Measurements from ENCODE around the gene ONECUT1. TPM values are rescaled to one million over a fixed set of nuclear protein-coding genes. Genes with fewer than 3 reads are reported as not detected.

ONECUT1 gene
- total and polyA plus RNA-seq, 7 donors: 0.36 TPM; not detected in 6

- TF ChIP-seq EP300 (IDR thresholded peaks at IDR 0.05): no peak
- no peak for TF ChIP-seq POLR2A (IDR thresholded peaks at IDR 0.05)
- no peak for TF ChIP-seq CTCF (IDR thresholded peaks at IDR 0.05)
- no peak for TF ChIP-seq POLR2AphosphoS5 (IDR thresholded peaks at IDR 0.05)
- DNase-seq: no peak
- no peaks in the 10 kb centered on the region for H3K9me3 ChIP-seq
- 22 to 49% methylated on average over 44 of the region's 44 CpGs for WGBS, 2 donors
- no peaks in the 10 kb centered on the region for H3K36me3 ChIP-seq
- intact Hi-C loops (cut with DNase I): no loop called here
- H3K4me1 ChIP-seq: peaks cover 0 to 42% (median 40%) of the 10 kb centered on the region in 4 donors
- peaks cover 78 to 100% (median 98%) of the 10 kb centered on the region in 3 donors for H3K27me3 ChIP-seq
- H3K4me3 ChIP-seq: no peak overlapping the region
- no peak overlapping the region for H3K27ac ChIP-seq
These were observed 11.0 kb upstream of the ONECUT1 start for GRCh38 chr15:52800828-52801747.

DNA sequence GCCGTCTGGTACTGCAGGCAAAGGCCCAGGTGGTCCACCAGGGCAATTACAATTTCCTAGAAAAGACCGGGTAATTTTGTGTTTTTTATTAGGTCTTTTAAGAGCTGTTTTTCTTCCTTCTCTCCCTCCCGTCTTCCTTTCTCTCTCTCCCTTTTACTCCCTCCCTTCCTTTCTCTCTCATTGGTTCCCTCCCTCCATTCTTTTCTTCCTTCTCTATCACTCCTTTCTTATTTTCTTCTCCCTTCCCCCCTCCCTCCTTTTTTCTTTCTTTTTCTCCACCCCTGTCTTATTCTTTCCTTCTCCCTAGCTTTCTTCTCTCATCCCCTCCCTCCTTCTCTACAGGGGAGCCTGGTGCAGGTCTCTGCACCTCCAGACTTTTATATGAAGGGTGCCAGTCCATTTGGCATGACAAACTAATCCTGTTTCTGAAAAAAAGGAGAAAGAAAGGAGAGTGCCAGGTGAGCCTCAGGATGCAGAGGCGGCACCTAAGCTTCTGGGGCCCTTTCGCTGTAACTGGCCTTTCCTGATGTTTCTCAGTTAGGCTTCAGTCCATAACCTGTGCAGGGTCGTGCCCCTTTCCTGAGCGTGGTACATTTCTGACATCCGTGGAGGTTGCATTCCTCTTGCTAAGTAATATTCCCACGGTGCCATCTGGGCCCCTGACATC is 9.1 kb upstream of the ONECUT1 start:
- intact Hi-C loops (cut with DNase I): no loop called here
- no peak for DNase-seq
- Histone ChIP-seq H3K4me1 (peaks cover 0 to 27% (median 23%) of the 10 kb centered on the region in 4 donors), H3K27ac (no peak overlapping the region), H3K27me3 (peaks cover 74 to 100% (median 98%) of the 10 kb centered on the region in 3 donors), H3K9me3 (no peaks in the 10 kb centered on the region), H3K36me3 (no peaks in the 10 kb centered on the region), H3K4me3 (no peak overlapping the region)
- 17 to 47% methylated on average over 9 of the region's 9 CpGs for WGBS, 2 donors
- TF ChIP-seq CTCF (IDR thresholded peaks at IDR 0.05) (no peak), EP300 (IDR thresholded peaks at IDR 0.05) (no peak), POLR2A (IDR thresholded peaks at IDR 0.05) (no peak), POLR2AphosphoS5 (IDR thresholded peaks at IDR 0.05) (no peak)

GRCh38 chr15:52798529-52799101 is 8.5 kb upstream of the ONECUT1 start:
- Histone ChIP-seq H3K4me3 (no peak overlapping the region), H3K9me3 (no peaks in the 10 kb centered on the region), H3K27me3 (peaks cover 68 to 100% (median 97%) of the 10 kb centered on the region in 3 donors), H3K36me3 (no peaks in the 10 kb centered on the region), H3K4me1 (peaks cover 0 to 20% (median 16%) of the 10 kb centered on the region in 4 donors), H3K27ac (no peak overlapping the region)
- 10 to 37% methylated on average over 28 of the region's 28 CpGs for WGBS, 2 donors
- intact Hi-C loops (cut with DNase I): no loop called here
- no peak for DNase-seq
- TF ChIP-seq EP300 (IDR thresholded peaks at IDR 0.05): no peak
- no peak for TF ChIP-seq CTCF (IDR thresholded peaks at IDR 0.05)
- no peak for TF ChIP-seq POLR2AphosphoS5 (IDR thresholded peaks at IDR 0.05)
- no peak for TF ChIP-seq POLR2A (IDR thresholded peaks at IDR 0.05)

- Histone ChIP-seq H3K36me3 (no peaks in the 10 kb centered on the region), H3K9me3 (no peaks in the 10 kb centered on the region), H3K4me3 (no peak overlapping the region), H3K4me1 (peaks cover 0 to 16% (median 13%) of the 10 kb centered on the region in 4 donors), H3K27ac (no peak overlapping the region), H3K27me3 (peaks cover 66 to 99% (median 94%) of the 10 kb centered on the region in 3 donors)
- no peak for DNase-seq
- intact Hi-C loops (cut with DNase I): no loop called here
- WGBS, 2 donors: 4 to 18% methylated on average over 45 of the region's 45 CpGs
- TF ChIP-seq POLR2AphosphoS5 (IDR thresholded peaks at IDR 0.05): no peak
- TF ChIP-seq CTCF (IDR thresholded peaks at IDR 0.05): no peak
- no peak for TF ChIP-seq EP300 (IDR thresholded peaks at IDR 0.05)
- no peak for TF ChIP-seq POLR2A (IDR thresholded peaks at IDR 0.05)
These were observed 7.7 kb upstream of the ONECUT1 start for GRCh38 chr15:52797625-52798501.

Data from sigmoid colon (tissue), 7 donors.